ENCODE data around the gene PKP1. TPM values are rescaled to one million over a fixed set of nuclear protein-coding genes. Genes with fewer than 3 reads are reported as not detected.
"Not testable (repeated sequence)": the region's sequence is repeated elsewhere in the genome, so short reads cannot be mapped to it uniquely, and the experiment has no call there.

PKP1 gene
- total RNA-seq (2012; rRNA removed) (under 0.01 and 0.18 TPM in 2 replicates), polyA plus RNA-seq (2012; rRNA removed) (0.16 and 0.36 TPM in 2 replicates), Bru-seq, nascent RNA (not detected), BruChase-seq, experiment 1, labeled RNA remaining after a 6-hour chase (percentile 7 among the genes with signal in this experiment), BruChase-seq, experiment 2, labeled RNA remaining after a 2-hour chase (not detected)
- 0.16 and 0.26 TPM in 2 replicates for polyA plus RNA-seq (2012; cell fraction: cytosol; rRNA removed)
- polyA plus RNA-seq (2012; cell fraction: nucleus; rRNA removed; ENCODE audit: low replicate concordance), result 0.18 and 0.20 TPM in 2 replicates
- long read RNA-seq, result 0 reads

- no peak for TF ChIP-seq USF2 (IDR thresholded peaks at IDR 0.05; ENCODE audit: low read depth, low read length)
- no peak for TF ChIP-seq RCOR1 (IDR thresholded peaks at IDR 0.05; ENCODE audit: insufficient replicate concordance, low read length)
- Histone ChIP-seq H3K27me3 (ENCODE audit: control insufficient read depth, insufficient read depth, low read length) (peaks cover 77% of the 10 kb centered on the region), H3K4me3 (ENCODE audit: insufficient read depth, low read depth, low read length) (peak within 1 kb of the TSS; percentile 14; the same call in 1 of the 2 replicates), H3K18ac (ENCODE audit: low read depth, low read length) (no peak within 1 kb of the TSS), H3K4me1 (ENCODE audit: control insufficient read depth, insufficient read depth, low read length) (peaks cover 2% of the 10 kb centered on the region; the same call in 1 of the 2 replicates), H3K9ac (ENCODE audit: low read depth, low read length) (no peak within 1 kb of the TSS), H3K14ac (replicated peaks; ENCODE audit: low read depth, low read length) (no peak within 1 kb of the TSS), H2AK9ac (replicated peaks; ENCODE audit: low read depth, low read length, poor library complexity) (no peak within 1 kb of the TSS), H4K20me1 (ENCODE audit: insufficient read depth, low read length) (no peaks in the 10 kb centered on the region), H3K36me3 (ENCODE audit: control insufficient read depth, insufficient read depth, low read length) (no peaks in the 10 kb centered on the region), H2BK20ac (ENCODE audit: low read depth, low read length) (no peak within 1 kb of the TSS), H3K4me2 (ENCODE audit: low read depth, low read length) (peak within 1 kb of the TSS; percentile 23), H3K79me1 (ENCODE audit: low read depth in 1 of 2, low read length in 2 of 2) (no peaks in the 10 kb centered on the region), H2AFZ (replicated peaks; ENCODE audit: low read length, poor library complexity) (peak within 1 kb of the TSS; percentile 88), H3K56ac (ENCODE audit: extremely low read depth, insufficient read depth, low read length) (no peak within 1 kb of the TSS), H2BK120ac (ENCODE audit: low read depth, low read length) (no peak within 1 kb of the TSS), H3K4ac (ENCODE audit: low read depth, low read length) (no peak within 1 kb of the TSS), H4K91ac (ENCODE audit: insufficient read depth, low read depth, low read length) (no peak within 1 kb of the TSS), H3K23ac (ENCODE audit: low read depth, low read length) (peak within 1 kb of the TSS; percentile 24; the same call in 1 of the 2 replicates), H2AK5ac (ENCODE audit: low read depth, low read length) (no peak within 1 kb of the TSS), H4K8ac (ENCODE audit: low read depth in 2 of 2, low read length in 2 of 2) (no peak within 1 kb of the TSS), H2BK15ac (ENCODE audit: low read depth, low read length) (no peak within 1 kb of the TSS), H3K27ac (ENCODE audit: insufficient read depth, low read length) (no peak within 1 kb of the TSS), H2BK5ac (ENCODE audit: low read depth, low read length, poor library complexity, severe bottlenecking) (no peak within 1 kb of the TSS), H4K5ac (ENCODE audit: low read depth, low read length) (no peak within 1 kb of the TSS), H3K9me1 (ENCODE audit: insufficient read depth, low read length) (no peaks in the 10 kb centered on the region), H3K9me3 (ENCODE audit: control insufficient read depth, insufficient read depth, low read length) (no peaks in the 10 kb centered on the region; the same call in 1 of the 2 replicates)
- peak; percentile 10 for DNase-seq
- CTCF ChIA-PET, result interaction anchor here (0.7 to 1.5 kb wide), 3 partner anchors 10 to 115 kb away, joined by 3 to 4 read pairs (median 3); no protein-coding TSS in a partner anchor
- intact Hi-C loops (cut with micrococcal nuclease) (no loop called here), dilution Hi-C loops (cut with HindIII; ENCODE audit: low sequenced_read_pairs, unreplicated experiment) (no loop called here), in situ Hi-C loops (cut with MboI; ENCODE audit: low sequenced_read_pairs) (no loop called here)
- no TSS peak for BruUV-seq (replicated peaks)
- ATAC-seq (ENCODE audit: low read depth), result peak; percentile 90
- 6% methylated on average over 13 of the region's 55 CpGs; no CpG with 5 or more reads in 1 of the 2 experiments for WGBS, 2 experiments (ENCODE audit: extremely low coverage in 2 of 2, insufficient read length in 1 of 2)
- POLR2A ChIA-PET (ENCODE audit: unreplicated experiment), result no interaction called here
Measured at GRCh38 chr1:201282931-201283829, at the start of gene PKP1. TSS of gene PKP1 (plus strand) at chr1:201283506. CDS start at chr1:201283703, 197 bp downstream.

- dilution Hi-C loops (cut with HindIII; ENCODE audit: low sequenced_read_pairs, unreplicated experiment); H2AK9ac ChIP-seq (replicated peaks; ENCODE audit: low read depth, low read length, poor library complexity); H3K4me3 ChIP-seq (ENCODE audit: insufficient read depth, low read depth, low read length); H3K14ac ChIP-seq (replicated peaks; ENCODE audit: low read depth, low read length); H2BK120ac ChIP-seq (ENCODE audit: low read depth, low read length); H3K9me3 ChIP-seq (ENCODE audit: control insufficient read depth, insufficient read depth, low read length); in situ Hi-C loops (cut with MboI; ENCODE audit: low sequenced_read_pairs); ATAC-seq (ENCODE audit: low read depth); H3K4ac ChIP-seq (ENCODE audit: low read depth, low read length); H2AFZ ChIP-seq (replicated peaks; ENCODE audit: low read length, poor library complexity); intact Hi-C loops (cut with micrococcal nuclease); DNase-seq; H2BK20ac ChIP-seq (ENCODE audit: low read depth, low read length); H4K8ac ChIP-seq (ENCODE audit: low read depth in 2 of 2, low read length in 2 of 2); H3K9ac ChIP-seq (ENCODE audit: low read depth, low read length); H3K4me2 ChIP-seq (ENCODE audit: low read depth, low read length); H3K27ac ChIP-seq (ENCODE audit: insufficient read depth, low read length); H3K23ac ChIP-seq (ENCODE audit: low read depth, low read length); H3K4me1 ChIP-seq (ENCODE audit: control insufficient read depth, insufficient read depth, low read length); H4K91ac ChIP-seq (ENCODE audit: insufficient read depth, low read depth, low read length); H4K20me1 ChIP-seq (ENCODE audit: insufficient read depth, low read length); H3K27me3 ChIP-seq (ENCODE audit: control insufficient read depth, insufficient read depth, low read length); CTCF ChIA-PET; H3K9me1 ChIP-seq (ENCODE audit: insufficient read depth, low read length); H3K56ac ChIP-seq (ENCODE audit: extremely low read depth, insufficient read depth, low read length); H2AK5ac ChIP-seq (ENCODE audit: low read depth, low read length); H2BK5ac ChIP-seq (ENCODE audit: low read depth, low read length, poor library complexity, severe bottlenecking); H3K18ac ChIP-seq (ENCODE audit: low read depth, low read length); H3K36me3 ChIP-seq (ENCODE audit: control insufficient read depth, insufficient read depth, low read length); H2BK15ac ChIP-seq (ENCODE audit: low read depth, low read length); BruUV-seq (replicated peaks); H4K5ac ChIP-seq (ENCODE audit: low read depth, low read length); H3K79me1 ChIP-seq (ENCODE audit: low read depth in 1 of 2, low read length in 2 of 2): not testable (repeated sequence)
- no CpG with 5 or more reads among the region's 11 CpGs for WGBS, 2 experiments (ENCODE audit: extremely low coverage in 2 of 2, insufficient read length in 1 of 2)
- POLR2A ChIA-PET (ENCODE audit: unreplicated experiment), result interaction anchor here (0.6 kb wide), 1 partner anchor 697 kb away, joined by 6 read pairs; no protein-coding TSS in a partner anchor
Measured at GRCh38 chr1:201239646-201240045, 43.7 kb upstream of the PKP1 start.

Data from IMR-90 (cell line).